HG02610 (cell line): ENCODE measurements around the gene NUF2.
"Not testable (repeated sequence)": the region's sequence is repeated elsewhere in the genome, so short reads cannot be mapped to it uniquely, and the experiment has no call there.

Experiments
- ATAC-seq: cut with Tn5 transposase; IDR thresholded peaks from one replicate; pipeline ENCODE4 v1.9.1; 2021; ENCODE audit warnings: mild to moderate bottlenecking, moderate library complexity; ENCODE audit not compliant: unreplicated experiment

The NUF2 gene

GRCh38 chr1:163331116-163331515 is 9.4 kb downstream of the NUF2 start:
- no peak for ATAC-seq

- no peak for ATAC-seq
Measured at GRCh38 chr1:163335216-163335615, 13.5 kb downstream of the NUF2 start.

DNA sequence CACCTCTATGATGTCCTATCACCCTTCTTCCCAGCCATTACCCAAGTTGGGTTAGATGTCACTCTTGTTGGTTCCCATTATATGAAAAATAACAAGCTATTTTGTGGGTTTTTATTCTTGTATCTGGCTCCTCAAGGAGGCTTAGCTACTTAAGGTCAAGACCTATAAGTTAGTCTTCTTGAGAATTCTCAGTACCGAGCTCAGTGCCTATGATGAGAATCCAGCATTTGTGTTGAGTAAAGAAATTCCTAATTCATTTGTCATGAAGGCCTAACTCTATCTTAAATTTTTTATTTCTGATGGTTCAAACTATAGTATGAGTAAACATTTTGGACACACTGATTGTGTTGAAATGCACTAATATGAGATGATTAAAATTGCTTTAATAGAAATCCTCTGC is 15.9 kb downstream of the NUF2 start:
- ATAC-seq, result no peak

GRCh38 chr1:163346326-163346870 is 24.6 kb downstream of the NUF2 start:
- ATAC-seq, result no peak

DNA sequence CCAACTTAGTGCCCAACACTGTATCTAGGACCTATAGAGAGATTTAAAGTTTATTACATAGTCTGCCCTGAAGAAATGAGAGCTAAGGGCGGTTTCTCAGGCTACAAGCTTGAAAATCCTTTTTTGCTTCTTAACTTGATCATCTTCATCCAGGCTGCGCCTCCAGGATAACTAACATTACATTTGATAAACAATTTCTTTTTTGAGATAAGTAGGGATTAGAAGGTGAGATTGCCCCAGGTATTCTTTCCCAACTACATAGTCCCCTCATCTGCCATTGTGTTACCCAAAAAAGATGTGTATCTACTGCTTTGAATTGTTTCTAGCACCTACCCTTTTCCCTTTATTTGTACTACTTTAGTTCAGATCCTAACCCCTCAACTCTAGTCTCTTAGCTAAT is 25.4 kb downstream of the NUF2 start:
- no peak for ATAC-seq

- ATAC-seq, result no peak
Measured at GRCh38 chr1:163351912-163352311, 30.2 kb downstream of the NUF2 start.

- ATAC-seq, result no peak
Measured at GRCh38 chr1:163357378-163357777, 35.6 kb downstream of the NUF2 start.

DNA sequence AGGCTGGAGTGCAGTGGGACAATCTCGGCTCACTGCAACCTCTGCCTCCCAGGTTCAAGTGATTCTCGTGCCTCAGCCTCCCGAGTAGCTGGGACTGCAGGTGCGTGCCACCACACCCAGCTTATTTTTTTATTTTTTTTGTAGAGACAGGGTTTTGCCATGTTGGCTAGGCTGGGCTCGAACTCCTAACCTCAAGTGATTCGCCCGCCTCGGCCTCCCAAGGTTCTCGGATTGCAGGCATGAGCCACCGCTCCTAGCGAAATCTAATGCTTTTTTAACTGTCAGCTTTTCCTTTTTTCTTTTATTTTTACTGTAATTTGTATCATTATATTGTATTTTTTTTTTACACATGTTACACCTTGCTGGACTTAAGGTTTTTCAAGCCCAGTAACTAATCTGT is 36.4 kb downstream of the NUF2 start:
- not testable (repeated sequence) for ATAC-seq

- ATAC-seq, result peak; percentile 75
Measured at GRCh38 chr1:163361123-163361934, 39.6 kb downstream of the NUF2 start.

- ATAC-seq, result no peak
Measured at GRCh38 chr1:163365186-163365585, 43.4 kb downstream of the NUF2 start.

- no peak for ATAC-seq
Measured at GRCh38 chr1:163366555-163366954, 44.8 kb downstream of the NUF2 start.

DNA sequence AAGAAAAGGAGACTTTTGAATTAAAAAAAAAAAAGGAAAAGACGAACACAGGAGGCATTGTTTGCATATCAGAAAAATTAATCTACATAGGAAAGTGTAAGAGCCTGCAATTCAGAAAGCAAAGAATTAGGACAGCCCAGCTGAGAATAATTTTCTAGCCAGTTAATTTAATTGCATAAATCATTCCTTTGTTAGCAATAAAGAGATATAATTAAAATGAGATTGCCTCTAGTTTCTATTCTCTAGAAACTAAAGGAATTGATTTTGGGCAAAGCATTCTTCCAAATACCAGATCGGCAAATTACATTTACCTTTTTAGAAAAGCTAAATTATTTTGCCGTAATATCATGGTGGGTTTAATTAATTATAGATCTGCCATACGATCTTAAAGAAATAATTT is 46.0 kb downstream of the NUF2 start:
- no peak for ATAC-seq

- ATAC-seq, result no peak
Measured at GRCh38 chr1:163372576-163372975, 50.8 kb downstream of the NUF2 start.

- ATAC-seq, result no peak
Measured at GRCh38 chr1:163378554-163378953, 56.8 kb downstream of the NUF2 start.

DNA sequence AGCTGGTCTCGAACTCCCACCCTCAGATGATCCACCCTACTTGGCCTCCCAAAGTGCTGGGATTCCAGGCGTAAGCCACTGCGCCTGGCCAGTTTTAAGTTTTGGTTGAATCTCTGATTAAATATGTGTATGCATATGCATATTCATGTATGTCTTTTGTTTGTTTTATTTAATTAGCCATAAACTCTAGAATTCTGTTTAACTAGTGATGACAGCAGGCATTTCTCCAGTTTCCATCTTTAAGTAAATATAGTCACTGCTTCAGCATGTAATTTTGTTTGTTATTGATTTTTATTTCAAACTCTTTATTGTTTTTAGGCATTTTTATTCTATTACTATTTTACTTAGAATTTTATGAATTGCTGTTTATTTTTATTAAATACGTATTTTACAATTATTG is 58.0 kb downstream of the NUF2 start:
- no peak for ATAC-seq

DNA sequence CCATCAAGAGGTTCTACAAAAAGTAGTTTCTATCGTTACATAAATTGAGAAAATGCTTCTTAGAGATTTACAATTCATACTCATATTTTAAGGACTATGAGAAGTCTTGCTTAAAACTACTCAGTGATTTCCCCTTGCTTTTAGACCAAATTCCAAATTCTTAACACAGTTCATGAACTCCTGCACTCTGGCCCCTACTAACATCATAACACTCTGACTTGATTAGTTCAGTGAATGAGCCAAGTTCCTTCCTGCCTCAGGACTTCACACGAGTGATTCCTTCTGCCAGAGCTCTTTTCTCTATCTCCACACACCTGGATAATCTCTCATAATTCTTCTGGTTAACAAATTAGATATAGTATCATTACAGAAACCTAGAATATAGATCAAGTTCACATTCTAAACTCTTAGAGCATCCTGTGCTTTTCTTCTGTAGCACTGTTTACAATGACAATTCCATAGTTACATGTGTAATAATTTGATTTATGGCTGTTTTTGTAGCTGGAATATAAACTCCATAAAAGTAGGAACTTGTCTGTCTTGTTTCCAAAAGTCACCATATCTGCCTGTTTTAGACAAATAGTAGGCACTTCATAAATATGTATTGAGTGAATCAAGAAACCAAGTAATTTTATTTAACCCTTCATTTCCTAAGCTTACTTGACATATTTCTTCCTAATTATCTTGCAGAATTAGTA is 59.9 kb downstream of the NUF2 start:
- no peak for ATAC-seq

- no peak for ATAC-seq
Measured at GRCh38 chr1:163382395-163382794, 60.6 kb downstream of the NUF2 start.

DNA sequence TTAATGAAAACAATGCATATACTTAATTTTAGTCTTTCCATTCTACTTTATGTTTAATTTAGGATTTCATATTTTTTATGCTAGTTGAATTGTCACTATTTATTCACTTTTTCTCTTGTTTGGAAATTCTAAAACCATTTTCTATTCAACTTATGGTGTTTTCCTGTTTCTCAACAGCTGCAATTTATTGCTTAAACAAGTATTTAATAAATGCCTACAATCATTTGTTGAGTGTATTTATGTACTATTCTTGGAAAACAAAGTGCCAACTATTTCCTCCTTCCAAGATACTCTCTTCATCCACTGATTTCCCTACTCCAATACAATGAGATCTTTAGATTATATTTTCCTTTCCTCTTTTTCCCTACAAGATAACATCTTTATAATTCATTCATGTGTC is 65.4 kb downstream of the NUF2 start:
- no peak for ATAC-seq

GRCh38 chr1:163388970-163389369 is 67.2 kb downstream of the NUF2 start:
- no peak for ATAC-seq

- no peak for ATAC-seq
Measured at GRCh38 chr1:163395790-163396189, 74.0 kb downstream of the NUF2 start.

DNA sequence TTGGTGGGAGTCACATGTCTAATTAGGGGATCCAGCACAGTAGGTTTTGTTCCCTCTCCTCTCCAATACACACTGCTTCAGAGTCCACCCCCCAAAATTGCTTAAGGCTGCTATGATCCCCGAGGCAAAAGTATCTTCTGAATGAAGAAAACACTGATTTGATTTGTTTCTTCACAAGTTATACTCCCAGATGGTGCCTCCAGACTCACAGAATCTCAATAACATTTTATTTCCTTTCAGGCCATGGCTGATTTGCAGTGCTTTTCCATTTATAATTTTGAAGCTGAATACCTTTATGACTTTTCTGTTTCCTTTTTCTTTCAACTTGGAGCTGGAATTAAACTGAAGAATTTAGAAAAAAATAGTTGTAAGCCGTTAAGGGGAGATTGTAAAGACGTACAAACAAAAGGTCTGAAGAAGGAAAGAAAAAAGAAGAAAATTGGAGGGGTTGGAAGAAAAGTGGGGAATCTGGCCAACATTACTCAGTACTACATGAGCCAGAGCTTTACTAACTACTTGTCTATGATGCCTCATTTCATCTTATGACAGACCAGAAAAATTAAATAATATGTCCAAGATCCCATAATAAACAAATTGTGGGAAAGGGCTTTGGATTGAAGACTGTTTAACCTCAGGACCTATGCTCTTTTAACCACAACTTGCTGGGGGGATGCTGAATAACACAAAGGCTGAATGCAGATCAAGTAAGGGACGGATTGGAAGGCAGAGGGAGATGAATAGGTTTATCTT is 75.9 kb downstream of the NUF2 start:
- no peak for ATAC-seq
